A549 (cell line): ENCODE results near the gene TPO.

Experiments
- CBX8 ChIP-seq: fragments of 200-600 bp; sonication (generic); IDR thresholded peaks from 2 replicates; pipeline ENCODE4 v1.6.1; 2016
- CTCF ChIP-seq: fragments of >200 bp; sonication (Bioruptor Twin); formaldehyde crosslinking; IDR thresholded peaks from 3 replicates; pipeline ENCODE4 v1.5.1; 2016
- E2F6 ChIP-seq: IDR thresholded peaks from 2 replicates; pipeline ENCODE4 v1.6.1; 2012; ENCODE audit warnings: low read depth, borderline replicate concordance
- JUN ChIP-seq, 2 experiments: fragments of >200 bp; sonication (Bioruptor Twin); formaldehyde crosslinking; IDR thresholded peaks; 2 replicates in 1 of 2; 3 replicates in 1 of 2; pipeline ENCODE4 v1.6.1; 2016 to 2017
- JUNB ChIP-seq: fragments of >200 bp; sonication (Bioruptor Twin); formaldehyde crosslinking; IDR thresholded peaks from 2 replicates; pipeline ENCODE4 v1.6.1; 2016
- MAFK ChIP-seq: fragments of 450-650 bp; IDR thresholded peaks from 2 replicates; pipeline ENCODE4 v1.6.1; 2014; ENCODE audit not compliant: partially characterized antibody
- MAZ ChIP-seq: fragments of 150-350 bp; IDR thresholded peaks from 2 replicates; pipeline ENCODE4 v1.6.1; 2014; ENCODE audit warnings: antibody characterized with exemption, low read depth, low read length, borderline replicate concordance
- MYC ChIP-seq: IDR thresholded peaks from 2 replicates; pipeline ENCODE4 v1.6.1; 2012; ENCODE audit warnings: mild to moderate bottlenecking, inconsistent platforms, low read length, improper control_type of control experiment, borderline replicate concordance
- RAD21 ChIP-seq, 2 experiments: fragments of >200 bp in 1 of 2; sonication (Bioruptor Twin) in 1 of 2; formaldehyde crosslinking in 1 of 2; IDR thresholded peaks in 1 of 2; conservative IDR thresholded peaks in 1 of 2; 2 replicates in 1 of 2; 3 replicates in 1 of 2; pipeline ENCODE4 v1.6.1; 2012 to 2018; ENCODE audit warnings: inconsistent platforms in 1 of 2
- RFX5 ChIP-seq: fragments of 450-650 bp; IDR thresholded peaks from 2 replicates; pipeline ENCODE4 v1.7.1; 2014; ENCODE audit warnings: antibody characterized with exemption, mild to moderate bottlenecking, moderate library complexity
- SREBF2 ChIP-seq: fragments of 450-650 bp; IDR thresholded peaks from 2 replicates; pipeline ENCODE4 v1.6.1; 2014; ENCODE audit warnings: mild to moderate bottlenecking, moderate library complexity
- ZFP36 ChIP-seq: fragments of 450-650 bp; IDR thresholded peaks from 2 replicates; pipeline ENCODE4 v1.6.1; 2014; ENCODE audit warnings: borderline replicate concordance; ENCODE audit not compliant: partially characterized antibody

GRCh38 chr2:1559589-1560175 is 146.4 kb downstream of the TPO start:
- TF ChIP-seq JUNB (no peak), CTCF (no peak), MAFK (no peak), E2F6 (no peak), RAD21 (conservative IDR thresholded peaks at IDR 0.05 in 1 of 2, IDR thresholded peaks at IDR 0.05 in 1 of 2) (no peak), ZFP36 (no peak), JUN (IDR thresholded peaks at IDR 0.05) (no peak), CBX8 (no peak), SREBF2 (no peak), MYC (no peak), MAZ (no peak), RFX5 (no peak)
